ENCODE results near the gene THSD4.

THSD4 gene

GRCh38 chr15:71545923-71546322 lies 430.7 kb downstream of the THSD4 start:
- DNase-seq (ENCODE audit: low read depth): no peak

DNA sequence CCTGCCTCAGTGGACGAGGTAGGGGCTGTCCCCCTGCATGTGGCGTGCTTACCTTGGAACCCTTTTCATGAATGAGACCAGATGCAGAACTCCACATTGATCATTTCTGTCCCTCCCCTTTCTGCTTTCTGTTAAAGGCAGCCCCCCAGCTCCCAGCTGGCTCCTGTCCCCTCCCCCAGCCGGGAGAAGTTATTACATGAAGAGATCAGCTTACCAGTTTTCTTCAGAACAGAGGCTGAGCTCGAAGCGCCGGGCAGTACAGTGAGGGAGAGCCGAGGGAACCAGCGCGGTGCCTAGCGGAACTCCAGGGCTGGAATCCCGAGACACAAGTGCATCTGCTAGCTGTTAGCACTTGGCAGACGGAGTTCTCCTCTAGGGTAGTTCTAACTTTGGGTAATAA lies 431.7 kb downstream of the THSD4 start:
- DNase-seq (ENCODE audit: low read depth): no peak

DNA sequence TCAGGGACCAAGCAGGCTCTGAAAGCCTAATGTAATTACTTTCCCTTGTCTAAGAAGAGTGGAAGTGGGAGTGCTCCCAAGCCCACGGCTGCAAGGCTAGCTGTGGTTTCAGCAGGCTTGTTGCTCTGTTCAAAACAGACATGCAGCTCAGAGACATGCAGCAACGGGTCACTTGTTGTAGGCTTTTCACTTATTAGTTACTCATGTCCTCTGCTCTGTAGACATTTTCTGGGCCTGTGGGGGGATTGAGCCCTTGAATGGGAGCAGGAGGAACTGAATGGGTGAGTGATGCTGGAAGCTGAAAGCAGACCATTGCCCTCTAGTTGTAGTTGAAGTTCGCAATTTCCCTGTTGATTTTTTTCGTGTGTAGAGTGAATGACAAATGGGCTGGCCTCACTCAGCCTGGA lies 433.1 kb downstream of the THSD4 start:
- no peak for DNase-seq (ENCODE audit: low read depth)

DNA sequence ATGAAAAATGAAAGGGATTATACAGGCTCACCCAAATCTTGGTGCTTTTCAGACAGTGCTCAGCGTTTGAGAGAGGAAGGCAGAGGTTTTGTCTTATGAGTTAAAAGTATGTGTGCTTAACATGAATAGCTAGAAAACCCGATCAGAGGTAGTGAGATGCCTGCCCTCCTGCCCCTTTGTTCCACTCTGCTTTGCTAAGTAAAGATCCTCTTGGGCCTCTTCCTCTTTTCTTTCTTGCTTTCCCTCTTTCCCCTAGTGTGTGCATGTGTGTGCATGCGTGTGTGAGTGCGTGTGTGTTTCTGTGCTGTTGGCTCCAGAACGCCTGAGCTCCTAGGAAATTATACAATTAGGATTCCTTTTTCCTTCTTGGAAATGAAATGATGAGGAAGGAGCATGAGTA lies 433.8 kb downstream of the THSD4 start:
- DNase-seq (ENCODE audit: low read depth): no peak

- DNase-seq (ENCODE audit: low read depth): no peak
Measured at GRCh38 chr15:71549697-71550096, 434.4 kb downstream of the THSD4 start.

DNA sequence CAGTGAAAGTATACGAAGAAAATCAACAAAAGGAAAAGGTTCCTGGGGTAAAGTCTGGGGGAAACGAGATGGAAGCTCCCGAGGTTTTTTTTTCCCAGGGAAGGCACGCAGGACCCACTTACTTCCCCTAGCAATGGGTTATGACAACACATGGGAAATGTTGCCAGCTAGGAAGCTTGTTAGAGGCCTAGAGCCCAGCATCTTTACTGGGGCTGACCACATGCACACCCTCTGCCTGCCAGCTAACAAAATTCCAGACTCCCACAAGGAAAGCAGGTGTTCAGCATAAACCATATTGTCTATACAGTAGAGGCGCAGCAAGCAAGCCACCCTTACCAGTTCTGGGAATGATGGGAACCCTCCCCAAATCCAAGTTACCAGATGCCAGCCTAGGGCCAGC lies 436.3 kb downstream of the THSD4 start:
- DNase-seq (ENCODE audit: low read depth): no peak

DNA sequence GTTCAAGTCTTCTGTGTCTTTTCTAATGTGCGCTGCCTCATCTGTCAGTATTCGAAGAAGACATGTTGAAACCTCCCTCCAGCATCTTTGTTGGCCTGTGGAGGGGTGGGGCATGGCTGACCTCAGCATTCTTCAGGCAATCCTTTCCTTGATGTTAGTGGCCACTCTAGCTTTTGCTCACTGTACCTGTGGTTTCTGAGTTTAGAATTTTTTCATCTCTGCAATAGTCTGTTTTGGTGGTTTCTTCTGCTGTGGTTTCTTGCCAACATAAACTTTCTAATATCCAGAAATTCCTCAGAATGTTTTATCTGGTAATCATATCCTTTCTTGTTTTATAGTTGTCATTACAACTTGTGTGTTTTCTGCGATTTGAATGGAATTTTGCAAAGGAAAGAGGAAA lies 443.8 kb downstream of the THSD4 start:
- no peak for DNase-seq (ENCODE audit: low read depth)

GRCh38 chr15:71559616-71560015 lies 444.3 kb downstream of the THSD4 start:
- no peak for DNase-seq (ENCODE audit: low read depth)

- no peak for DNase-seq (ENCODE audit: low read depth)
Measured at GRCh38 chr15:71562251-71562650, 447.0 kb downstream of the THSD4 start.

GRCh38 chr15:71564217-71564616 lies 448.9 kb downstream of the THSD4 start:
- no peak for DNase-seq (ENCODE audit: low read depth)

- no peak for DNase-seq (ENCODE audit: low read depth)
Measured at GRCh38 chr15:71565006-71565405, 449.7 kb downstream of the THSD4 start.

DNA sequence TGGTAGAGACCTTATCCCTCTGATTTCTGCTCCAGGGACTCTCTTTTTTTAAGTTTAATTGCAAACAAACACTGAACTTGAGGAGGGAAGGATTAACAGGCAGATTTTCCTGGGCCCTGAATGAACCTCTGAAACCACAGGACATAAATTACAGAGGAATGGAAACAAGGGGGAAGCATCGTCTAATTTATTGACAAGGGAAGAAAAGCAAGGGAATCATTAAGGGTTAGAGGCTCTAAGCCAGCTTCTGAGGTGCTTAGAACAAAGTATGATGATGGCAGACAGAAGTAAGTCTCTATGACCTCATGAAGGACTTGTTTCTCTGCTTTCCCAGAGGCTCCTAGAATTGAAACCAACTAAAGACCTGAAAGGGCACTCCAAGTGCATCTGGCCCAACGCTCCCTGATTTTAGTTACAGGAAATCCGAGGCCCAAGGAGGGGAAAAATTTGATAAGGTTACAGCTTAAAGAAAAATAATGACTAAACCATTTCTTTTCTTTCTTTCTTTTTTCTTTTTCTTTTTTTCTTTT lies 450.4 kb downstream of the THSD4 start:
- DNase-seq (ENCODE audit: low read depth): no peak

- DNase-seq (ENCODE audit: low read depth): no peak
Measured at GRCh38 chr15:71566226-71566625, 451.0 kb downstream of the THSD4 start.

GRCh38 chr15:71567173-71567572 lies 451.9 kb downstream of the THSD4 start:
- no peak for DNase-seq (ENCODE audit: low read depth)

DNA sequence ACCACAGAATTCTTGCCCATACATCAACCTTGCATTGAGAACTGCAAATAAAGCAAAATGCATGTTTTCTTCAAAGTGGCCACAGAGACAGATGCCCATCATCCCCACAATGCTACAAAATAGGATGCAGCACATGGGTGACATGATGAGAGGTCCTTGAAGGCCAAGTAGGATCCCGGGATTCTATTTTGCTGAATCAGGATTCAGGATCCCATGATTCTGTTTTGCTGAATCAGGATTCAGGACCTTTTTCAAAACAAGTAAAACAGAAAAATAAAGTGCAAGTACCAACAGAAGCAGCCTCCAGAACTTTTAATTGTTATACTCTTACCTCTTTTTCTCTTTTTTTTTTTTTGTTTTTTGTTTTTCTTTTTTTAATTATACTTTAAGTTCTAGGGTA lies 453.0 kb downstream of the THSD4 start:
- no peak for DNase-seq (ENCODE audit: low read depth)

DNA sequence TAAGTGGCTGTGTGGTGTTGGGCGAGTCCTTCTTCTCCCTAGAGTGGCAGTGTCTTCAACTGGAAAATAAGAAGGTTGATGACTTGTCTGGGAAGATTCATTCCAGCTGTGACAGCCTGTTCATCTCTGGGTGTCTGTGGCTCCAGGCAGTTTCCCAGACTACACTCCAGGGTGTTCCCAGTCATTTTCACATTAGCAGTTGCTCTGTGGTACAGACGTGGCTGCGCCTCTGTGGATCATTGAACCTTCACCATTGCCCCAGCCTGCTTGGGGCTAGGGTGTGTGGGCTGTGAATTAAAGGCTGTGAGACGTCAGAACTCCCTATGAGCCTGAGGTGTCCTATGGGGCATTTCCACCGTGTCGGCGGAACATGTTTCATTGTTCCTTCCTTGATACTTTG lies 455.5 kb downstream of the THSD4 start:
- no peak for DNase-seq (ENCODE audit: low read depth)

- DNase-seq (ENCODE audit: low read depth): no peak
Measured at GRCh38 chr15:71571641-71572040, 456.4 kb downstream of the THSD4 start.

DNA sequence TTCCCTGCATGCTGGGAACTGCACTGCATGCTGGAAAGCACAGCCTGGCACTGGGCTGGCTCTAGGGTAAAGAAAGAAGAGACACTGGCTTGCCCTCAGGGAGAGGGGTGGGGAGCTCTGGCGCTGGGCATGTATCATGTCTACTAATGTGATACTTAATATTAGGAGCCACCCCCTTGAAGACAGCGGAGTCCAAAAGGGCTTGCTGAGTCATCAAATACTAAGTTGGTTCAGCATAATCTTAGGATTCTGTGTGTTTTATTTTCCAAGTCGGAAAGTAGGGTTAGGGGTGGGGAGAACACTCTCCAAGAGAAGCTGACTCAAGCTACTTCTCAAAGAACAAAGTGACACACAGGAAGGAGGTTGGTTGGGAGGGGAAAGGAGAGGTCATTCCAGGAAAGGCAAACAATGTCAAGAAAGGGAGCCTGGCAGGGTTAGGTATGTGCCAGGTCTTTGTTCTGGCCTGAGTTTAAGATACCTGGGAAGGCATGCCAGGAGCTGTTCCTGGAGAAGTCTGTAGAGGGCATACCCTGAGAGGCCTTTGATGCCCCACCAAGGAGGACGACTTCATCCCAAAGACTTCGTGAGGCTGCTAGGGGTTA lies 457.3 kb downstream of the THSD4 start:
- no peak for DNase-seq (ENCODE audit: low read depth)

- no peak for DNase-seq (ENCODE audit: low read depth)
Measured at GRCh38 chr15:71573599-71573998, 458.3 kb downstream of the THSD4 start.

DNA sequence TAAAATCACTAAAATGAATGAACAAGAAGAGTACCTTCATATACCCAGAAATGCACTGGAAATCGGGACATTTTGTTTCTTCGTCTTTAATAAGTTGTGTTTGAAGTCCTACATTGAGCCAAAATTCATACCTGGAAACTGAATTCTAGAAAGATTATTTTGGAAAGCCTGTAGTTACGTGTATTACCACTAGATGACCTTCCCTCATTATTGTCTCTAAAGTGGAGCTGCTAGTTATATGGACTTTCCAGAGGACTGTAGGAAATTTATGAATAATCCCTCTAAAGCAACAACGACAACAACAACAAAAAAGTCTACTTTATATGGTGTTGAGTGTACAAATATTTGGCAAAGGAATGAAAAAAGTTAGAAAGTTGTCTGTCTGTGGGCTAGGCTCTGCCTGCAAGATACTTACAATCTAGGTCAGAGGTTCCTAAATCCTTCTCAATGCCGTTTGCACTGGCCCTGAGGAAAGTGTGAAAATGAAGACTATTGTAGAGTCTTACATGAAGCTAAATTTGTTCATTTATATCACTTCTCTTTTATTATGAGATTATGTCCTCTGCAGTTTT lies 460.3 kb downstream of the THSD4 start:
- DNase-seq (ENCODE audit: low read depth): no peak

- DNase-seq (ENCODE audit: low read depth): no peak
Measured at GRCh38 chr15:71577071-71577470, 461.8 kb downstream of the THSD4 start.

DNA sequence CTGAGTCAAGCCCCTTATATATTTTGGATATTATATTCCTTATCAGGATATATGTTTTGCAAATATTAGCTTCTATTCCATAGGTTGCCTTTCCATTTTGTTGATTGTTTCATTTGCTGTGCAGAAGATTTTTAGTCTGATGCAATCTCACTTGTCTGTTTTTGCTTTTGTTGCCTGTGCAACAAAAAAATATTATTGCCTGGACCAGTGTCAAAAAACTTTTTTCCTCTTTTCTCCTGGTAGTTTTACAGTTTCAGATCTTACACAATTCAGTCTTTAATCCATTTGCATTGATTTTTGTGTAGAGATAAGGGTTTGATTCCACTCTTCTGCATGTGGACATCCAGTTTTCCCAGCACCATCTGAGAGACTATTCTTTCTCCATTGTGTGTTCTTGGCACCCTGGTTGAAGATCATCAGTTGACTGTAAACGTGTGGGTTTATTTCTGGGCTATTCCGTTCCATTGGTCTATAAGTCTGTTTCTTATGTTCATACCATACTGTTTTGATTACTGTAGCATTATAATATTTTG lies 466.2 kb downstream of the THSD4 start:
- DNase-seq (ENCODE audit: low read depth): no peak

DNA sequence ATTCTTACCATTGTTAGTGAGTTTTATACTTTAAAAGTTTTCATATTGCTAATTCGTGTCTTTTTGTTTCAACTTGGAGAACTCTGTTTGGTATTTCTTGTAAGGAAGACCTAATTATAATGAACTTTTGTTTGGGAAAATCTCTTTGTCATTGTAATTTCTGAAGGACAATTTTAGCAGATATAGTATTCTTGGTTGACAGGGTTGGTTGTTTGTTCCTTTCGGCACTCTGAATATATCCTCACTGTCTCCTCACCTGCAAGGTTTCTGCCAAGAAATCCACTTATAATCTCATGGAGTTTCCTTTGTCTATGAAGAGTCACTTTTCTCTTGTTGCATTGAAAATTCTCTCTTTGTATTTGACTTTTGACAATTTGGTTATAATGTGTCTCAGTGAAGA lies 469.9 kb downstream of the THSD4 start:
- DNase-seq (ENCODE audit: low read depth): no peak

GRCh38 chr15:71586463-71586862 lies 471.2 kb downstream of the THSD4 start:
- no peak for DNase-seq (ENCODE audit: low read depth)

Data from CMK (cell line).